ENCODE measurements around the gene NEDD4L. TPM values are rescaled to one million over a fixed set of nuclear protein-coding genes. Genes with fewer than 3 reads are reported as not detected.

NEDD4L gene
- total RNA-seq, 6 experiments from 2014 or later: 11.2 to 28.1 (median 15.7) TPM

GRCh38 chr18:58098706-58099105 is 54.7 kb downstream of the NEDD4L start:
- H3K27me3 Mint-ChIP-seq (ENCODE audit: insufficient read depth): peaks cover 37% of the 10 kb centered on the region
- peaks cover 12% of the 10 kb centered on the region for H3K4me1 Mint-ChIP-seq (ENCODE audit: low read depth)
- H3K27ac Mint-ChIP-seq: no peak overlapping the region
- H3K9me3 Mint-ChIP-seq: no peaks in the 10 kb centered on the region
- TF ChIP-seq CTCF (IDR thresholded peaks at IDR 0.05): no peak
- H3K36me3 Mint-ChIP-seq (ENCODE audit: low read depth): no peaks in the 10 kb centered on the region
- no peak for DNase-seq
- H3K4me3 Mint-ChIP-seq: no peak overlapping the region

- no peak for TF ChIP-seq CTCF (IDR thresholded peaks at IDR 0.05)
- DNase-seq: no peak
- Mint-ChIP-seq H3K27ac (no peak overlapping the region), H3K4me3 (no peak overlapping the region), H3K36me3 (ENCODE audit: low read depth) (no peaks in the 10 kb centered on the region), H3K9me3 (no peaks in the 10 kb centered on the region), H3K27me3 (ENCODE audit: insufficient read depth) (peaks cover 34% of the 10 kb centered on the region), H3K4me1 (ENCODE audit: low read depth) (peaks cover 12% of the 10 kb centered on the region)
These were observed 56.1 kb downstream of the NEDD4L start for GRCh38 chr18:58100154-58100553.

GRCh38 chr18:58101291-58101794 is 57.3 kb downstream of the NEDD4L start:
- no peak overlapping the region for H3K27ac Mint-ChIP-seq
- no peak for DNase-seq
- H3K9me3 Mint-ChIP-seq: no peaks in the 10 kb centered on the region
- peaks cover 12% of the 10 kb centered on the region for H3K4me1 Mint-ChIP-seq (ENCODE audit: low read depth)
- no peaks in the 10 kb centered on the region for H3K36me3 Mint-ChIP-seq (ENCODE audit: low read depth)
- no peak for TF ChIP-seq CTCF (IDR thresholded peaks at IDR 0.05)
- peaks cover 41% of the 10 kb centered on the region for H3K27me3 Mint-ChIP-seq (ENCODE audit: insufficient read depth)
- no peak overlapping the region for H3K4me3 Mint-ChIP-seq

- no peaks in the 10 kb centered on the region for H3K36me3 Mint-ChIP-seq (ENCODE audit: low read depth)
- no peak for TF ChIP-seq CTCF (IDR thresholded peaks at IDR 0.05)
- peaks cover 44% of the 10 kb centered on the region for H3K27me3 Mint-ChIP-seq (ENCODE audit: insufficient read depth)
- no peak overlapping the region for H3K4me3 Mint-ChIP-seq
- H3K9me3 Mint-ChIP-seq: no peaks in the 10 kb centered on the region
- H3K4me1 Mint-ChIP-seq (ENCODE audit: low read depth): peaks cover 8% of the 10 kb centered on the region
- H3K27ac Mint-ChIP-seq: no peak overlapping the region
- DNase-seq: no peak
These were observed 58.0 kb downstream of the NEDD4L start for GRCh38 chr18:58102018-58102417.

GRCh38 chr18:58102875-58103274 is 58.8 kb downstream of the NEDD4L start:
- H3K36me3 Mint-ChIP-seq (ENCODE audit: low read depth): no peaks in the 10 kb centered on the region

More at GRCh38 chr18:58102875-58103274, 58.8 kb downstream of the NEDD4L start:
- Mint-ChIP-seq H3K4me3 (no peak overlapping the region), H3K27me3 (ENCODE audit: insufficient read depth) (peaks cover 48% of the 10 kb centered on the region), H3K27ac (no peak overlapping the region), H3K4me1 (ENCODE audit: low read depth) (no peaks in the 10 kb centered on the region), H3K9me3 (no peaks in the 10 kb centered on the region)
- TF ChIP-seq CTCF (IDR thresholded peaks at IDR 0.05): no peak
- no peak for DNase-seq
